Activated CD4-positive, alpha-beta T cell treated with anti-CD3 and anti-CD28 coated beads, Interleukin-10, Interleukin-2, amounts not matched to agents 100 ng/mL and 50 ng/mL, durations not matched to agents 16 hours and 8 hours (primary cell): ENCODE measurements around the gene SPOCK3.
"Not testable (repeated sequence)": the region's sequence is repeated elsewhere in the genome, so short reads cannot be mapped to it uniquely, and the experiment has no call there.

Experiments
- DNase-seq: peaks from one replicate; pipeline ENCODE4 v3.0.0-alpha.2; 2020

SPOCK3 gene

GRCh38 chr4:166798126-166798525, 436.2 kb downstream of the SPOCK3 start:
- DNase-seq, result no peak

GRCh38 chr4:166777760-166778159, 456.5 kb downstream of the SPOCK3 start:
- no peak for DNase-seq

- DNase-seq, result no peak
Observed at GRCh38 chr4:166763018-166763417, 471.3 kb downstream of the SPOCK3 start.

GRCh38 chr4:166741742-166742141, 492.6 kb downstream of the SPOCK3 start:
- DNase-seq, result no peak

GRCh38 chr4:166739215-166739614, 495.1 kb downstream of the SPOCK3 start:
- DNase-seq, result not testable (repeated sequence)

GRCh38 chr4:166737430-166737829, 496.9 kb downstream of the SPOCK3 start:
- DNase-seq, result no peak

GRCh38 chr4:166735553-166735952, 498.7 kb downstream of the SPOCK3 start:
- DNase-seq, result no peak

GRCh38 chr4:166734797-166735196, 499.5 kb downstream of the SPOCK3 start:
- DNase-seq, result no peak

- no peak for DNase-seq
Observed at GRCh38 chr4:166733686-166734085, 500.6 kb downstream of the SPOCK3 start.

- no peak for DNase-seq
Observed at GRCh38 chr4:166726832-166727231, 507.5 kb downstream of the SPOCK3 start.

GRCh38 chr4:166724369-166724768, 509.9 kb downstream of the SPOCK3 start:
- no peak for DNase-seq

- no peak for DNase-seq
Observed at GRCh38 chr4:166723532-166724140, 510.7 kb downstream of the SPOCK3 start.

- DNase-seq, result not testable (repeated sequence)
Observed at GRCh38 chr4:166715748-166716713, 518.3 kb downstream of the SPOCK3 start.

GRCh38 chr4:166700592-166700991, 533.7 kb downstream of the SPOCK3 start:
- DNase-seq, result no peak

- no peak for DNase-seq
Observed at GRCh38 chr4:166688835-166689234, 545.5 kb downstream of the SPOCK3 start.

GRCh38 chr4:166687828-166688227, 546.5 kb downstream of the SPOCK3 start:
- DNase-seq, result no peak
